OCI-LY3 (cell line): ENCODE measurements around the gene JADE2.

Experiments
- H2AFZ ChIP-seq: fragments of 200-600, 300-600 bp; shearing (Covaris generic); 2 replicates; pipeline ENCODE4 v1.6.0; 2014; ENCODE audit warnings: antibody characterized with exemption, low read depth, low read length
- H3K27ac ChIP-seq: fragments of 200-600, 300-600 bp; sonication (generic); 2 replicates; pipeline ENCODE4 v1.5.1; 2014; ENCODE audit warnings: mild to moderate bottlenecking, low read length, moderate library complexity, mixed read lengths
- H3K27me3 ChIP-seq: fragments of 200-600, 300-600 bp; sonication (generic); 2 replicates; pipeline ENCODE4 v1.6.1; 2014; ENCODE audit warnings: low read depth, low read length, mixed read lengths
- H3K36me3 ChIP-seq: fragments of 200-600, 300-600 bp; sonication (generic); replicated peaks from 2 replicates; pipeline ENCODE3; 2014; ENCODE audit warnings: low read depth, low read length, mixed read lengths
- H3K4me1 ChIP-seq: fragments of 300-600, 200-600 bp; sonication (generic); 2 replicates; pipeline ENCODE4 v1.6.1; 2014; ENCODE audit warnings: low read length, mixed read lengths
- H3K4me2 ChIP-seq: fragments of 200-600, 300-600 bp; sonication (generic); 2 replicates; pipeline ENCODE4 v1.6.1; 2014; ENCODE audit warnings: low read length, mixed read lengths
- H3K4me3 ChIP-seq: fragments of 300-600, 200-600 bp; sonication (generic); 2 replicates; pipeline ENCODE4 v1.5.1; 2014; ENCODE audit warnings: antibody characterized with exemption, mild to moderate bottlenecking, low read length, moderate library complexity
- H3K79me2 ChIP-seq: fragments of 300-600, 200-600 bp; shearing (Covaris generic); 2 replicates; pipeline ENCODE4 v1.6.1; 2014; ENCODE audit warnings: mild to moderate bottlenecking, low read length, mixed read lengths
- H3K9ac ChIP-seq: fragments of 300-600, 200-600 bp; shearing (Covaris generic); 2 replicates; pipeline ENCODE4 v1.6.0; 2014; ENCODE audit warnings: mild to moderate bottlenecking, low read length, moderate library complexity
- H3K9me3 ChIP-seq: fragments of 200-600, 300-600 bp; shearing (Covaris generic); 2 replicates; pipeline ENCODE4 v1.6.1; 2014; ENCODE audit warnings: low read length, mixed read lengths; ENCODE audit not compliant: insufficient read depth
- H4K20me1 ChIP-seq: fragments of 200-600, 300-600 bp; sonication (generic); 2 replicates; pipeline ENCODE4 v1.6.1; 2016; ENCODE audit warnings: low read length, mixed read lengths; ENCODE audit not compliant: insufficient read depth
- EZH2phosphoT487 ChIP-seq: fragments of 200-600 bp; shearing (Covaris generic); IDR thresholded peaks from 2 replicates; pipeline ENCODE4 v1.6.1; 2018; ENCODE audit warnings: antibody characterized with exemption, mixed run types, low read depth
- TF ChIP-seq, protein P1 (sequence below): fragments of 200-600, 300-600 bp; sonication (generic); IDR thresholded peaks from 2 replicates; pipeline ENCODE4 v1.5.1; 2014; ENCODE audit warnings: antibody characterized with exemption, low read length, low read depth

JADE2 gene

DNA sequence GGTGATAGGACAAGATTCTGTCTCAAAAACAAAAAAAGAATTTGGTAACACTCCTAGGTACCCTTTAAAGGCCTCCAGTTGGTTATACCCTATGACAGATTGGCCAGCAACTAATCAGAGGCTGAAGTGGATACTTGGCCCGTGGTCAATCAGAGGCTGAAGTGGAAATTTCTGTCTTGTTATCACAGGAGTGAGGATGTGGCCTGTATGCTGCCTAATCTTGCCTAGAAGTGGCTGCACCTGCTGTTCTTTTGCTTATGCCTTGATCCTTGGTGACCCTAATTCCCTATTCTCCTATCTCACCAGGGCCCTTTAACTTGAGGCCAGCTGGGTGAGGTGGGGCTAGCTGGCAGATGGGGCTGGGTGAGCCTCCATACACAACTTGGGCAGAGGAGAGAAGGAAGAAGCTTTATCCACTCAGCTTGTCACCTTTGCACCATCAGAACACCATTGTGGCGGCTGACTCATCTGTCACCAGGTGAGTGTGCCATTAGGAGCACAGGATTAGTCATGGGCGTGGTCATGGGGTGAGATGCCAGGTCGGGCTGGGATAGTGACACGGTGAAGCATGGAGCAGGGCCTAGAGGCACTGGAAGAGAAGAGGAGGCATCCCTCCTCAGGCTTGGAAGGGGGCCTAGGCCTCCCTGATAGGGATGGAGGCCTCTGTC, 65.7 kb downstream of the JADE2 start:
- peaks cover 33% of the 10 kb centered on the region for H3K4me1 ChIP-seq
- H3K4me2 ChIP-seq, result no peak overlapping the region
- H3K27ac ChIP-seq, result no peak overlapping the region
- H3K4me3 ChIP-seq, result no peak overlapping the region
- no peak overlapping the region for H3K9ac ChIP-seq
- H3K36me3 ChIP-seq, result no peaks in the 10 kb centered on the region
- H3K79me2 ChIP-seq, result no peaks in the 10 kb centered on the region
- H3K9me3 ChIP-seq, result no peaks in the 10 kb centered on the region
- H4K20me1 ChIP-seq, result no peaks in the 10 kb centered on the region
- H3K27me3 ChIP-seq, result no peaks in the 10 kb centered on the region
- TF ChIP-seq, protein P1, sequence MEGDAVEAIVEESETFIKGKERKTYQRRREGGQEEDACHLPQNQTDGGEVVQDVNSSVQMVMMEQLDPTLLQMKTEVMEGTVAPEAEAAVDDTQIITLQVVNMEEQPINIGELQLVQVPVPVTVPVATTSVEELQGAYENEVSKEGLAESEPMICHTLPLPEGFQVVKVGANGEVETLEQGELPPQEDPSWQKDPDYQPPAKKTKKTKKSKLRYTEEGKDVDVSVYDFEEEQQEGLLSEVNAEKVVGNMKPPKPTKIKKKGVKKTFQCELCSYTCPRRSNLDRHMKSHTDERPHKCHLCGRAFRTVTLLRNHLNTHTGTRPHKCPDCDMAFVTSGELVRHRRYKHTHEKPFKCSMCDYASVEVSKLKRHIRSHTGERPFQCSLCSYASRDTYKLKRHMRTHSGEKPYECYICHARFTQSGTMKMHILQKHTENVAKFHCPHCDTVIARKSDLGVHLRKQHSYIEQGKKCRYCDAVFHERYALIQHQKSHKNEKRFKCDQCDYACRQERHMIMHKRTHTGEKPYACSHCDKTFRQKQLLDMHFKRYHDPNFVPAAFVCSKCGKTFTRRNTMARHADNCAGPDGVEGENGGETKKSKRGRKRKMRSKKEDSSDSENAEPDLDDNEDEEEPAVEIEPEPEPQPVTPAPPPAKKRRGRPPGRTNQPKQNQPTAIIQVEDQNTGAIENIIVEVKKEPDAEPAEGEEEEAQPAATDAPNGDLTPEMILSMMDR, result no peak
- TF ChIP-seq EZH2phosphoT487, result no peak
- no peak overlapping the region for H2AFZ ChIP-seq

DNA sequence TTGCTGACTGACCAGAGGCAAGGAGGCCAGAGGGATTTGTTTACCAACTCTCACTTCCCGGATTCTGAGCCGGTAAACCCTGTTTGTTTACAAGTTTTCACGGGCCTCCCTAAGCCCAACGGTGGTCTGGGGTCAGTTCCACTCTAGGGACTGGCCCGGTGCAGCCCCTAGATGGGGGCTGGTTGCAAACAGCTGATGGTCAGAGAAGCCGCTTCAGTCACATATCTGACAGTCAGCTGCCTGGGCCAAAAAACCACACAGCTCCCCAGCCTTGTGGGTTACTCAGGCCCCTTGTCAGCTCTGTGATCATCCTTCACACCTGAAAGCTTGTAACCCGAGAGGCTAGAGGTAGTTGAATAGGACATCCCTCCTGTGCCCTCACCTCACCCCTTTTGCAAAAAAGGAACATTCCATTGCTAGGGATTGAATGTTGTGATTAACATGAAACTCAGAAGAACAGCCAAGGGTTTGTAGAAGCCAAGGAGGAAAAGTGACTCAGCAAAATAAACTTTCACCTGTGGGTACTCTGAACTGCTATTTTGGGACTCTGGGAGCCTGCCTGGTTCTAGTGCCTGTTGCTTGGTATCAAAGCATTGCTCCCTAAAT, 66.8 kb downstream of the JADE2 start:
- no peak overlapping the region for H3K27ac ChIP-seq
- H4K20me1 ChIP-seq, result no peaks in the 10 kb centered on the region
- H3K4me3 ChIP-seq, result no peak overlapping the region
- peaks cover 25% of the 10 kb centered on the region for H3K4me1 ChIP-seq
- TF ChIP-seq, protein P1, result no peak
- TF ChIP-seq EZH2phosphoT487, result no peak
- no peaks in the 10 kb centered on the region for H3K9me3 ChIP-seq
- H2AFZ ChIP-seq, result peak overlapping the region; percentile 43
- no peaks in the 10 kb centered on the region for H3K27me3 ChIP-seq
- H3K36me3 ChIP-seq, result no peaks in the 10 kb centered on the region
- H3K4me2 ChIP-seq, result peak overlapping the region; percentile 8; the same call in 1 of the 2 replicates
- H3K79me2 ChIP-seq, result no peaks in the 10 kb centered on the region
- peak overlapping the region; percentile 6; the same call in 1 of the 2 replicates for H3K9ac ChIP-seq

DNA sequence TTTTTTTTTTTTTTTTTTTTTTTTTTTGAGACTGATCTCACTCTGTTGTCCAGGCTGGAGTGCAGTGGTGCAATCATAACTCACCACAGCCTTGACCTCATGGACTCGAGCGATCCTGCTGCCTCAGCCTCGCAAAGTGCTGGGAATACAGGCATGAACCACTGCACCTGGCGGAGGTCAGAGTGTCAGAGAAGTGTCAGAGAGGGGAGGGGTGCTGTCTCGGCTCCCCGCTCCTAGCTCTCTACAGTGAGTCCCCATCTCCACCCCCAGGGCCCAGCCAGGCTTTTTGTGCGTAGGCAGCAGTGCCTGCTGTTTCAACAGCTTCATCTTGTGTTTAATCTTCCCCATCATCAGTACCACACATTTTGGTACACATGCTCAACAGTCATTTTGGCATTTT, 68.9 kb downstream of the JADE2 start:
- Histone ChIP-seq H3K27ac (0 out of 2 replicates have a peak overlapping the region, but pooled peaks have one; percentile 24), H3K27me3 (no peaks in the 10 kb centered on the region), H3K4me2 (no peak overlapping the region), H3K4me1 (peaks cover 25% of the 10 kb centered on the region), H3K9me3 (no peaks in the 10 kb centered on the region), H3K79me2 (no peaks in the 10 kb centered on the region), H3K36me3 (no peaks in the 10 kb centered on the region), H3K9ac (no peak overlapping the region), H2AFZ (no peak overlapping the region), H4K20me1 (no peaks in the 10 kb centered on the region), H3K4me3 (no peak overlapping the region)
- no peak for TF ChIP-seq EZH2phosphoT487
- TF ChIP-seq, protein P1, result no peak

DNA sequence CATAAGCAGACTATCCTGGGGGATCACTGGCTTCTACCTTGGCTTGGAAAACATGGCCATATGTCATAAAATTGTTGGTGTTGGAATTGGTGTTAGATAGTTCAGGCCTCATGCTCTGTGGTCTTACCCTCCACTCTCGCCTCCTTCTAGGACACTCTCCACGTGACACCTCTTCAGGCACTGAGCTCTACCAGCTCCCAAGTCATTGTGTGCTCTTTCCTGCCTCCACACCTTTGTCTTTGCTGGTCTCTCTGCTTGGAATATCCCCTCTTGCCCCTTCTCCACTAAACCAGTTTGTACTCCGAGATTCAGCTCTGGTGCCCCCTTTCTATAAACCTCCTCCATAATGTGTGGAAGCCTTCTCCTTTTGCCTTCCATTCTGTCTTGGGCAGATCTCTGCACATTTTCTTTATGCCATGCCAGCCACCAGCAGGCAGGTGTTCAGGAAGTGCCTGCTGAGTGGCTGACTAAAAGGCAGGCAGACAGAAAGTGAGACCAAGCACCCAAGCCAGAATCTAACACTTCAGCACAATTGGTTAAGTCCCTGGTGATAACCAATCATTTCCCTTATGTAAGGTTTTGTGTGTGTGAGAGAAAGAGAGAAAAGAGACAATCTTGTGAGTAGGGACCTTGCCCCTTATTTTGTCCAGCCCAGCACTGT, 69.5 kb downstream of the JADE2 start:
- Histone ChIP-seq H3K4me3 (no peak overlapping the region), H3K79me2 (no peaks in the 10 kb centered on the region), H4K20me1 (no peaks in the 10 kb centered on the region), H3K9ac (0 out of 2 replicates have a peak overlapping the region, but pooled peaks have one; percentile 18), H3K9me3 (no peaks in the 10 kb centered on the region), H2AFZ (peak overlapping the region; percentile 66; the same call in 1 of the 2 replicates), H3K4me2 (peak overlapping the region; percentile 34), H3K27me3 (no peaks in the 10 kb centered on the region), H3K4me1 (peaks cover 25% of the 10 kb centered on the region), H3K36me3 (no peaks in the 10 kb centered on the region), H3K27ac (peak overlapping the region; percentile 24)
- TF ChIP-seq EZH2phosphoT487, result no peak
- TF ChIP-seq, protein P1, result no peak
